GM12892 (cell line): Measurements from ENCODE around the gene TSPEAR.

Experiments used
- POLR2A ChIP-seq: IDR thresholded peaks from 2 replicates; pipeline ENCODE4 v1.6.1; 2011; ENCODE audit warnings: low read depth, low read length, control low read depth
- POLR2AphosphoS5 ChIP-seq: IDR thresholded peaks from 2 replicates; pipeline ENCODE4 v1.6.1; 2011; ENCODE audit warnings: low read depth, low read length, control low read depth
- TAF1 ChIP-seq: IDR thresholded peaks from 2 replicates; pipeline ENCODE4 v1.6.1; 2011; ENCODE audit warnings: low read depth, mild to moderate bottlenecking, control low read depth, low read length, borderline replicate concordance

DNA sequence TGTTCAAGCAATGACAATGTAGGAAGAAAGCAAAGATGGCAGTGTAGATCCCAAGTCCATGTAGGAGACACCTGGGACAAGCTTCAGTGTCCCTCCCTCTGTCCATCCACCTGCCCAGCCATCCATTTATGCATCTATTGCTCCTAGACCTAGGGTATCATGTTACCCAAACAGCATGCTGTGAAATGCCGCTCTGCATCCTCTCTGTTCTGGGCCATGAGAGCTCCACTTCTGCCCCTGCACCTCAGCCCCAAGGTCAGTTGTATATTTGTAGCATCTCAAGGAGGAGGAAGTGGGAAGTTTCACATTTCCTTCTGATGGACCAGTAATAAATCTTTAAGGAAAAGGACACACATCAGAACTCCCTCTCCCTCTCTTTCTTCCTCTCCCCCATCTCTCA lies 27.9 kb upstream of the TSPEAR start:
- no peak for TF ChIP-seq POLR2AphosphoS5
- no peak for TF ChIP-seq POLR2A
- TF ChIP-seq TAF1: no peak
